MV-4-11 (cell line): Measurements from ENCODE around the gene WASF3.
A peak's percentile ranks its signal among the peaks of the same experiment; 100 is the strongest.

Source experiments
- DNase-seq: peaks from one replicate; lab custom pipeline; 2025; lab: John Stamatoyannopoulos, UW

The WASF3 gene

GRCh38 chr13:26681036-26681435, 123.6 kb downstream of the WASF3 start:
- DNase-seq = no peak

DNA sequence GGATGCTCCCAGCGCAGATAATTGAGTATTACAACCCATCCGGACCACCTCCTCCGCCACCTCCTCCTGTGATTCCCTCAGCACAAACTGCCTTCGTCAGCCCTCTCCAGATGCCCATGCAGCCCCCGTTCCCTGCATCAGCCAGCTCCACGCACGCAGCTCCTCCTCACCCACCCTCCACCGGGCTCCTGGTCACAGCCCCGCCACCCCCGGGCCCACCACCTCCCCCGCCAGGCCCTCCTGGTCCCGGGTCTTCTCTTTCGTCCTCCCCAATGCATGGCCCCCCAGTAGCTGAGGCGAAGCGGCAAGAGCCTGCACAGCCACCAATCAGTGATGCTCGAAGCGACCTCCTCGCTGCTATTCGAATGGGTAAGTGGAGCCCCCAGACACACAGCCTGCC, 125.1 kb downstream of the WASF3 start:
- no peak for DNase-seq

- no peak for DNase-seq
These were observed 128.1 kb downstream of the WASF3 start for GRCh38 chr13:26685606-26686005.

DNA sequence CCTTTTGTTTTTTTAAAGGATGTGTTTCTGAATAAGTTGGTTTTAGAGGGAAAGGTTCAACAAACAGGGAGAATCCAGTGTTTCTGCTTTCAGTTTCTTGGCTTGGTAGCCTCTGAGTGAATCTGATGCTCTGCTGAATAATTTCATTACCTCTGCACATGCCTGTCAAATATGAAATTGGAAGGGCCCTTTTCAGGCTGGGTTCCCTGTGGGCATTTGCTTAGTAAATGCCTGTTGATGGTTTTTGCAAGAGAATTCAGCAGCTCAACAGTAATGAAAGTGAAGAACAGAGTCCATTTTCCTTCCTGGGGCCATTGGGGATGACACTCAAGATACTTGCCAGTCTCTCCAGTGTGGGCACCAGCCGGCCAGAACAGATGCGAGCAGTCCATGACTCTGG, 128.8 kb downstream of the WASF3 start:
- DNase-seq = no peak

DNA sequence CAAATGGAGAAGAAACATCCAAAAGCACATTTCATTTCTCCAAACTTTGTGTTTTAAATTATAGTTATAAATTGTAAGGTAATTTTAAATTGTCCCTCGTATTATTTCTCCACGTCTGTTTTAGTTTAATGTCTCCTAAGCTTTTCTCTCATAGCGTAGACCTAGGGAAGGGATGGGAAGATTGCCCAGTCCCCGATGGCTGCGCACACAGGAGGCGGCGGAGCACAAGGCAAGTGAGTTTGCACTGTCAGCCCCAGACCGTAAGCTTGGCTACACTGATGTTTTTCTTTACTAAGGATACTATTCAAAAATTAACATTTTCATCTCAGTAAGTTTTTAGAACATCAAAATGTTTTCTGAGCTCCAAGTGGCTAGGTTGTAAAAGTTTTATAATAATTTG, 130.8 kb downstream of the WASF3 start:
- no peak for DNase-seq

DNA sequence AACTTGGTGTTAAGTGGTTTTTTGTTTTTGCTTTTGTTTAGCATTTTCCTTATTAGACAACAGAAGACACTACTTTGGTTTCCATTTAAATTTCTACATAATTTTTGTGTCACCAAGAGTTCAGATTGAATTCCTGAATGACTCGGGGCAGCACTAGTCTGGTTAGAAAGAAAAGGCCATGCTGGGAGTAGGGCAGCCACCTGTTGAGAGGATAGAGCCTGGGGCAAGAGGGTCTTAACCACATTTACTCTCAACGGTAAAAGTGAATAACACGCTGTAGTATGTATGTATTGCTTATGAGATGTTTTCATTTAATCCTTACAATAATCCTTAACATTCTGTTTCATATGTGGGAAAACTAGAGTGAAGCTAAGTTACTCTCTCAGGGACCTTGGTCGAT, 131.5 kb downstream of the WASF3 start:
- no peak for DNase-seq

DNA sequence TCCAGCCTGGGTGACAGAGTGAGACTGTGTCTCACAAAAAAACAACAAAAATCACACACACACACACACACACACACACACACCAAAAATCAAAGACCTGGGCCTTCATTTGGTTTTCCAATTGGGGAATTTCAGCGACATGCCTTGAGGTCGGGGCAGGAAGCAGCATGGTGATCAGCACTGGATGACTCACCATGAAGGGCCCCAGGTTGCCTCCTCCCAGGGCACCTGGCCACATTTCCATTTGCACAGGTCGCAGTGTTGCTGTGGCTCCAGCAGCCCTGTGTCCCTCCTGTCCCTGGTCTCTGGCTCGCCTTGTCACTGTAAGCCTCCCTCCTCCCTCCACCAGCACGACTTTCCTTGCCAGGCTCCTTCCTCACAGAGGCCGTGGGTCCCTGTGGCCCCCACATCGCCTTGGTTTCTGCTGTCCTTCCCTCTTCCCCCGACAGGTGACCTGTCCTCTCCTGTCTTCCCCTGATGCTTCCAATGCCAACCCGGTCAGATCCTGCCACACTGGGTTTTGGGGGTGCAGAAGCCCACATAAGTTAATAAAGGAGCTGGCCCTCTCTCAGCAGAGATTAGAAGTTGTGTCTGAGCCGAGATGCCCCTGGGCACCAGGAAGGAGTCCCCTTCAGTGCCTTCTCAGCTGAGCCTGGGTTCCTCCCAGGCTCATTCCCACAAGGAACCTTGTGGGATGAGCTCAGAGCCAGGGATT, 136.4 kb downstream of the WASF3 start:
- DNase-seq = no peak

DNA sequence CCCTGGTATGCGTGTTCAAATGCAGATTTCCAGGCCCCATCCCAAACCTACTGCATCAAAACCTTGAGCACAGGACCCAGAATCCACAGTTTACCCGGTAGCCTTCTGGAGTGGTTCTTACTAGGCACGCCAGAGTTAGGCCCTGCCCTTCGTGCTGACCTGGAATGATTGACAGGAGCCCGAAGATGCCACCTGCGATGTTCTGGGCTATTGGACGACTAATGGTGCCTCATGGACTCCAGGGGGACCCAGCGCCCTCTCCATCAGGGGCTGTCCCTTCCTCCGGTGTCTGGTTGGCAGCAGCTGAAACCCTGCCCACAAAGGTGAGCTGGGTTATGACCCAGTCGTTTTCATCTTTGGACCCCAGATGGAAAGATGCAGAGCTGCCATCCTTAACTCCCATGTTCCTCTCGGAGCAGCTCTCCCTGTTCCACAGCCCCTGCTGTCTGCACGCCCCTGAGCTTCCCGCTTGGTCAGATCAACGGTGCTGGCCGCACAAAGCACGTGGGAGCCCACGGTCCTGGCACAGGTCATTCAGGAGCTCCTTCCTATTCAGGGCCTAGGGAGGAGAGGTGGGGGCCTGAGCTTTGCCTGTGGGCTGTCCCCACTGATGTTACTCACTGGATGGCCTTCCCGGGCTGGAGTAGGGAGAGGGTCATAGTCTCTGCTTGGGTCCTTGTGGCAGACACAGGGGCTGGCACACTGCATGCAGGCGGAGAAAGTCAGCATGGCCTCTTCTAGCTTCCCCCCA, 137.3 kb downstream of the WASF3 start:
- DNase-seq = no peak

GRCh38 chr13:26695360-26695705, 137.8 kb downstream of the WASF3 start:
- no peak for DNase-seq

- no peak for DNase-seq
These were observed 138.4 kb downstream of the WASF3 start for GRCh38 chr13:26695891-26696311.

GRCh38 chr13:26697069-26697955, 139.8 kb downstream of the WASF3 start:
- DNase-seq = no peak

- peak; percentile 61 for DNase-seq
These were observed 141.1 kb downstream of the WASF3 start for GRCh38 chr13:26698392-26699196.

DNA sequence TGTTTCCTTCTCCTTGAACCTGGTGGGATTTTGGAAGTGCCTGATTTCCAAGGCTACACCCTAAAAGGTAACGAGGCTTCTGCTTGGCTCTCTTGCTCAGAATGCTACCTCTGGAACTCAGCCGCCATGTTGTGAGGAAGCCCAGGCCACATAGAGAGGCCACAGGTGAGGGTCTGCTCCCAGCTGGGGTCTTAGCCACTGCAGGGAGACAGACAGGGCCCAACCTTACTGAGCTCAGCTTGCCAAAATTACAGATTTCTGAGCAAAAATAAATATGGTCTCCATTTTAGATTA, 141.7 kb downstream of the WASF3 start:
- DNase-seq = no peak

DNA sequence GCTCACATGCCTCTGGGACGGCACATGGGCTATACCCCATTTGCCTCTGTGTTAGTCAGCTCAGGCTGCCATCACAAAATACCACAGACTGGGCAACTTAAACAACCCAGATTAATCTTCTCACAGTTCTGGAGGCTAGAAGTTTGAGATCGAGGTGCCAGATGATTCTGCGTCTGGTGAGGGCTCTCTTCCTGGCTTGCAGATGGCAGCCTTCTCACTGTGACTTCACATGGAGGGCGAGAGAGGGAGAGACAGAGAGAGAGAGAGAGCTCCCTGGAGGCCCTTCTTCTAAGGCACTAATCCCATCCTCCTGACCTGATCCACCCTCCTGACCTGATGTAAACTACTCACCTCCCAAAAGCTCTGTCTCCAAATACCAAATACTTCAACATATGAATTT, 148.1 kb downstream of the WASF3 start:
- DNase-seq = no peak

GRCh38 chr13:26706381-26706780, 148.9 kb downstream of the WASF3 start:
- DNase-seq = no peak

- DNase-seq = peak; percentile 34
These were observed 149.9 kb downstream of the WASF3 start for GRCh38 chr13:26707122-26708006.

DNA sequence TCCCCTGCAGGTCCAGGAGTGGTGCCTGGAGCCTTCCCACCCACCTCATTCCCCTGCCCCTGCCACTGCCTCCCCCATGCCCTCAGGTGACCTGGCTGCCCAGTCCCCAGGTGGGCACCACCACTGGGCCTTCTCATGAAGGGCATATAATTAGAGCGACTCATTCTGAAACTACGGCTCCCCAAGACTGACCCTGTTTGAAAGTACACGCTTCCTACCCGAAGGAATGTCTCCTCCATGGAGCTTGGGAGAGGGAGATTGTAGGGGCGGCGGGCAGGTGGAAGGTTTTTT, 150.5 kb downstream of the WASF3 start:
- DNase-seq = no peak

GRCh38 chr13:26709461-26709860, 152.0 kb downstream of the WASF3 start:
- DNase-seq = no peak

- DNase-seq = no peak
These were observed 152.7 kb downstream of the WASF3 start for GRCh38 chr13:26710166-26710565.

- DNase-seq = no peak
These were observed 153.7 kb downstream of the WASF3 start for GRCh38 chr13:26711211-26711610.

DNA sequence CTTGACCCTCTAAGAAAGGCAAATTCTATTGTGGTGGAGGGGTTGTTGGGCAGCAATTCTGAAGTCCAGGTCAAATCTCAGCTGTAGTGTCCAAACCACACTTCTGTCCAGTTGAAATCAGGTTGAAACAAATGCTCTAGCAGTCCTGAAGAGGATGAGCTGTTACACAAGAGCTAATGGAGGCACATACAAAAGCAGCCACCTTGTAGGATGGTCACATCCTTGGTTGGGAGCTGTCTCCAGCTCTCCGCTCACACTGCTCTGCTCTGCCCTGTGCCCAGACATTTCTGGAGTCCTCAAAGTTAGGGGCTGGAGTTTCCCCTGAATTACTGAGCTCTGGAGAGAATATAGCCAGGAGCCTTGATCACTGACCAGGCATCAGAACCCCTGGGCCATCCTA, 155.9 kb downstream of the WASF3 start:
- DNase-seq = no peak
